Dermis blood vessel endothelial cell (primary cell): ENCODE results near the gene KCNK15. TPM values are rescaled to one million over a fixed set of nuclear protein-coding genes. Genes with fewer than 3 reads are reported as not detected.
"Not testable (repeated sequence)": the region's sequence is repeated elsewhere in the genome, so short reads cannot be mapped to it uniquely, and the experiment has no call there.

Experiments
- DNase-seq: peaks from one replicate; pipeline ENCODE4 v3.0.0; 2010
- total RNA-seq: library from RNA; depleted of rRNA; stranded (reverse); fragments of >200 nt; gene quantifications from 2 replicates; pipeline ENCODE4 v1.2.3, GENCODE V29; 2014

KCNK15 gene
- total RNA-seq = 0.05 and 0.17 TPM in 2 replicates

DNA sequence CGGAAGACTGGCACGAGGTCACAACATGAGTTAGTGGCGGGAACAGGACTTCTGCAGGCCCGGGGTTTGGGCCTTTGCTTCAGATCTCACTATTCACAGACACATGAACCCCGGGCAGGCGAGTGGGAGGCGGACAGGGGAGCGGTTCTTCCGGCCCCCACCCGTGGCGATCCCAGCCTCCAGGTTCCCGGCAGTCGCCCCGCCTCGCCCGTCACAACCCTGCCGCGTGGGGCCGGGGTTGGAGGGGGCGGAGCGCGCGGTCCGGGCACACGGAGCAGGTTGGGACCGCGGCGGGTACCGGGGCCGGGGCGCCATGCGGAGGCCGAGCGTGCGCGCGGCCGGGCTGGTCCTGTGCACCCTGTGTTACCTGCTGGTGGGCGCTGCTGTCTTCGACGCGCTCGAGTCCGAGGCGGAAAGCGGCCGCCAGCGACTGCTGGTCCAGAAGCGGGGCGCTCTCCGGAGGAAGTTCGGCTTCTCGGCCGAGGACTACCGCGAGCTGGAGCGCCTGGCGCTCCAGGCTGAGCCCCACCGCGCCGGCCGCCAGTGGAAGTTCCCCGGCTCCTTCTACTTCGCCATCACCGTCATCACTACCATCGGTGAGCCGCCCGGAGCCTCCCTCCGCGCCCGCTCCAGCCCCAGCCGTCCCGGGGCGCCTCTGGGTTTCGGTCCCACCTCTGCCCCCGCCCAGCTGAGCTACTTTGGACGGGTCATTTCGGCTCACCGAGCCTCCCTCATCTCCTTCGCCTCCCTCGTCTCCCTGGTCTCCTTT is at the start of gene KCNK15:
Gene KCNK15 (plus strand): TSS at position 268 of the 769 bp plus-strand sequence. CDS start 46 bp downstream, at position 314.
- peak; percentile 38 for DNase-seq

DNA sequence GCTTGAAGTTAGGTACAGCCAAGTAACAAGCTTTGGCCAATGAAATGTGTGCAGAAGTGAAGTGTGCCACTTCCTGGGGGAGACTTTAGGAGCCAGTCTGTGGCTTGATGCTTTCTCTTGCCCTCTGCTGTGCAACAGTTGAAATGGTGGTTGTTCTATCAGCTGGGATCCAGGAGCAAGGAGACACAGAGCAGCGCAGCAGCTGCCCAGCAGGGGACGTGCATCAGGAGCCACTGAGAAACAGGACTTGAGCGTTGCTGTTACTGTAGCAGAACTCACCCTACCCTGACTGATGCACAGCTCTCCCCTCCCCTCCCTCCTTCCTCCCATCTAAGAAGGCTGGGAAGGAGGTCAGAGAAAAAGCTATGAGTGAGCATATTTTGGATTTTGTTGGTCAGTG is 49.4 kb upstream of the KCNK15 start:
- DNase-seq = no peak

DNA sequence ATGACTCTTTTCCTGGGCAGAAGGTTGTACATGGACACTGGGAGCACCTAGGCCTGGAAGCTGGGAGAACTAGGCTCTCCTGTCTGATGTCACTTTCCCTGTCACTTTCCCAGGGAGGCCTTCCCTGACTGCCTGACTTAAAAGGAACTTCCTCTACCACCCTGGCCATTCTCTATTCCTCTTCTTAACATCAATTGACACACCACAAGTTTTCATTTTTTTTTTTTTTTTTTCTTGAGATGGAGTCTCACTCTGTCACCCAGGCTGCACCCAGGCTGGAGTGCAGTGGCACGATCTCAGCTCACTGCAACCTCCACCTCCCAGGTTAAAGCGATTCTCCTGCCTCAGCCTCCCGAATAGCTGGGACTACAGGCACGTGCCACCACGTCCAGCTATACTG is 48.6 kb upstream of the KCNK15 start:
- DNase-seq = not testable (repeated sequence)

DNA sequence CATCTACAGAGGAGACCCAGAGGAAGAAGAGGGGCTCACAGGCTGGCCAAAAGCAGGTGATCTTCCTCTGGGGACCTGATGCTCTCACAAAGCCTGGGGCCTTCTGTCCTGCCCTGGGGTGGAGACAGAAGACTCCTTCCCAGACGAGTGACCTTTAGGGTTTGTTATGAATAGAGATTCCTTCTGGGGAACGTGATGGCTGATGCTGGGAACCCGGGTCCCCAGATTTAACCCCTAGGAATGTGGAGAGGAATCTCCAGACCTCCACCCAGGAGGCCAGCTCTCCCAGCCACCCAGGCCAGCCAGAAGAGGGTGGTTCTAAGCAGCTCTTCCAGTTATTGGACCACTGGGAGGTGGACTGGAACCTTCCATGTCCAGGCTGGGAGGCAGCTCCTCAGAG is 47.3 kb upstream of the KCNK15 start:
- DNase-seq = no peak

DNA sequence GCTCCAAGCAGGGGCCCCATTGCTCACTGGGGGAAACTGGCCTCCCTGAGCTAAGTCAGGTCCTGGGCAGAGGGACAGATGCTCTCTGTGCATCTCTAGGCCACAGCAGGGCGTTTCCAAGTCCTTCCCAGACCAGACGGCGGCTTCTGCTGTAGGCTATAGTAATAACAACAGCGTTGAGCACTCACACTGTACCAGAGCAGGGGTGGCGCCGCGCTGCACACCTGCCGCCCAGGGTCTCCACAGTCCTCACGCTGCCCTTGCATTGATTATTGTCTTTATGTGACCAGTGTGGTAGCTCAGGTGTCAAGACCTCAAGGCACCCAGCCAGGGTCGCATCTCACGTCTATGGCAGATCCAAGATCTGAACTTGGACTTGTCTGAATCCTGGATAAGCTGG is 45.4 kb upstream of the KCNK15 start:
- no peak for DNase-seq

DNA sequence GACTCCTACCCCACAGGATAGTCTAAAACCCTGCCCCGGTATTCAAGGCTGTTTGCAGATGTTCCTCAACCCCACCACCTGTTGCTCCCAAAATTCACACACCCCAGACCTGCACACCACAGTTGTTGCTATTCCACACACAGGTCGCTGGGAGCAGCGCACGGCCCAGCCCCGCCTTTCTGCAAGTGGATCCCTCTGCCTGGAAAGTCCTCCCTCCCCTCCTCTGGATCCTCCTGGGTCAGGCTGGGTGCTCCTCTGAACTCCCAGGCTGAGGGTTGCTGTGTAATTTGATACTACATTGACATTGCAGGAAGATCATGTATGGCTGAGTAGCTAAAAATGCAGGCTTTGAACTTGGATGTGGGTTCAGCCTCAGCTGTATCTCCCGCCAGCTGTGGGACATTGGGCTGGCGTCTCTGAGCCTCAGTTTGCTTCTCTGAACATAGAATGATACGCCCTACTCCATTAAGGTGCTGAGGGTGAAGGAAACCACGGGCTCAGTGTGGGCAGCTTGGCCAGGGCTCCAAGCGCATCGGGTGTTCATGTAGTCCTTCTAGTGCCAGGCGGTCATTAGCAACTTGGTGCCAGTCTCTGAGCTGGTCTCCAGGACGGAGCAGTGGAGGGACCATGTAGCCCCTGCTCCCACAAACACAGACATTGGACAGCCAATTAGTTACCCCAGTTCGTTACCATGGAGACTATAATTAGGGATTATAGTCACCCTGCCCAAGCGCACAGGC is 44.4 kb upstream of the KCNK15 start:
- no peak for DNase-seq

DNA sequence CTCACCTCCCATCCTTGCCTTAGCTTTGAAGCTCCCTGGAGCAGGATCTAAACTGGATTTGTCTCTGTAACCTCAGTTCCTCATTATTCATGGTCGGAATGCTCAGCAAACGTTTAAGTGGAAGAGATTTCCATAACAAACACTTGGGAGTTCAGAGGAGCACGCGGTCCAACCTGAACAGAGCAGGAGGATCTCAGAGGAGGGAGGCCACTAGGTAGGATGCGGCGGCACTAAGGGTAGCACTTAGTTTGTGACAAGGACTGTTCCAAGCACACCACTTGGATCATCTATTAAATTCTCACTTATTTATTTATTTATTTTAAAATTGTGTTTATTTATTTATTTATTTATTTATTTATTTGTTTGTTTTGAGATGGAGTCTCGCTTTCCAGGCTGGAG is 43.8 kb upstream of the KCNK15 start:
- DNase-seq = no peak

- peak; percentile 95 for DNase-seq
Observed at GRCh38 chr20:44702776-44703175, 42.9 kb upstream of the KCNK15 start.

- peak; percentile 40 for DNase-seq
Observed at GRCh38 chr20:44703183-44703925, 42.3 kb upstream of the KCNK15 start.

GRCh38 chr20:44703956-44704488 is 41.6 kb upstream of the KCNK15 start:
- no peak for DNase-seq

- DNase-seq = no peak
Observed at GRCh38 chr20:44704551-44704971, 41.1 kb upstream of the KCNK15 start.

- DNase-seq = no peak
Observed at GRCh38 chr20:44705364-44706094, 40.1 kb upstream of the KCNK15 start.

- no peak for DNase-seq
Observed at GRCh38 chr20:44706301-44707017, 39.2 kb upstream of the KCNK15 start.

- DNase-seq = no peak
Observed at GRCh38 chr20:44707018-44707579, 38.6 kb upstream of the KCNK15 start.

- no peak for DNase-seq
Observed at GRCh38 chr20:44709380-44709779, 36.3 kb upstream of the KCNK15 start.

GRCh38 chr20:44709797-44710196 is 35.9 kb upstream of the KCNK15 start:
- DNase-seq = no peak

DNA sequence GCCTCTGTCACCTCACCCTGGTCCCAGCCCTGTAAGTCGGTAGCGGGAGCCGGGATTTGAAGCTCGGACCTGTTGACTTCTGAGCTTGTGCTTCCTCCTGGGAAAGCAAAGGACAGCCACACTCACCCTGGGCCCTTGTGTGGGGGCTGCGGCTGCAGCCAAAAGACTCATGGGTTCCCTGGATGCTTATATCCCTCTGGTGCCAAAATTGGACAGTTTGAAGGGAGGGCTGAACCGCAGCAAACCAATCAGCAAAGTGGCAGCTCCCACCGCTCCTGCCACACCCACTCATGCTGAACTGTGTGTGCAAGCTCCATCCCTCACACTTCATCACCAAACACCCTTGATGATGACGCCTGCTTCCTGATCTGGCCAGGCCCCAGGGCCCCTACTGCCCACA is 34.4 kb upstream of the KCNK15 start:
- DNase-seq = no peak

DNA sequence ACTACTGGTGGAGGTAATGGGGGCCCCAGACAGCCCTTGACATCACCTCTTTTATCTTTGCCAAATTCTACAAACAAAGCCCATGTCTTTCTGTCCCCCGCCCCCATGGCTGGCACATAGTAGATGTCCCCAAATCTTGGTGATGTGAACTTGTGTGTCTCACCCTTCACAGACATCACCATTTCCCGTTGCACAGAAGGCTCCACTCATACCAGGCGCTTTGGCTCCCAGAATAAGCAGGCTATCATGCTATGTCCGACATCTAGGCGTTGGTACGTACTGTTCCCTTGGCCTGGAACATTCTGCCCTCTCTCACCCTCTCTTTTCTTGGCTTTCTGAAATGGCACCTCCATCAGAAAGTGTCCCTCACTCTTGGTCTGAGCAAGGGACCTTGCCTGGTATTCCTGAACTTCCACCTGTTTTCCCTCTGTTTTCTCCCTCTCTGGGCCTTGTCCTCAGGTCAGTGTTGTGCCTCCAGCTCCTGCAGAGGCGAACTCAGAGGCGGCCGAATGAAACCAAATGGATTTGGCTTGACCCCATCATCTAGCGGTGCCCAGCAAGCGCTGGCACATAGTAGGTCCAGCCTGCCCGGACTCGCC is 31.5 kb upstream of the KCNK15 start:
- no peak for DNase-seq

DNA sequence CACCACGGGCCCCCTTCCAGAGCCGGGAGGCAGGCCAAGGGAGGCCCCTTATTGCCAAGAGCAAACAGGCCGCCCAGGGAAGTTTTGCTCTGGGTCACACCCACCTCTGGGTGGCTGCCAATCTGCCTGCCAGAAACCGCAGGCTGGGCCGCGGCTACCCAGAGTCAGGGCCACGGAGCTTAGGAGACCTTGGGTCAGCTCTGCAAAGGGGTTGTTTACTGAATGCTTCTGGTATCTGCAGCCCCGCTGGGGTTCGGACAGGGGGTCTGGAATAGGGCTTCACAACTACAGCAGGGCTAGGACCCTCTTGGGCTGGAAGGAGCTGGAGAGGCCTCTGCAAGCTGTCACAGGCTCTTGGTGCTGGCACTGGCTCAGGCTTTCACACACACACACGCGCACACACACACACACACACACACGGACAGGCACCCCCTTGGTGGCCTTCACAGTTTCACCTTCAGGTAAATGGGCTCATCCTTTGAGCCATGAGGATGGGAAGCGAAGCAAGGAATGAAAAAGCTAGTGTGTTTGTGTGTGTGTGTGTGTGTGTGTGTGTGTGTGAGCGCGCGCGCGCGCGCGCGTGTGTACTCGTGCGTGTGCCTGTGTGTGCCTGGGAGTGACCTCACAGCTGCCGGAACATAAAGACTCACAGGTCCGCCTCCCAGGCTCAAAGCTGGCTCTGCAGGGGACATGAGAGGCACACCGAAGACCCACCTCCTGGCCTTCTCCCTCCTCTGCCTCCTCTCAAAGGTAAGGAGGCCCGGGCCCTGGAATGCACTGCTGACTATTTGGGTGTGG is 30.8 kb upstream of the KCNK15 start, which contains the start of gene CCN5:
Gene CCN5 (plus strand): TSS at position 669 of the 798 bp plus-strand sequence. CDS start 22 bp downstream, at position 691.
- peak; percentile 64 for DNase-seq
